ENCODE results near the gene ABHD12. TPM values are rescaled to one million over a fixed set of nuclear protein-coding genes. Genes with fewer than 3 reads are reported as not detected.

ABHD12 gene
- total RNA-seq, 3 donors from 2014 or later (not counting 1 experiment from before 2014, with no cell fraction given): 28.5 to 34.6 (median 34.5) TPM

GRCh38 chr20:25424536-25424935, 33.9 kb upstream of the ABHD12 start:
- no peak overlapping the region for H3K27ac Mint-ChIP-seq
- intact Hi-C loops (cut with micrococcal nuclease): no loop called here
- Histone ChIP-seq H3K27ac (ENCODE audit: low read length) (no peak overlapping the region), H3K36me3 (ENCODE audit: control insufficient read depth, insufficient read depth, low read length) (no peaks in the 10 kb centered on the region), H3K27me3 (ENCODE audit: control insufficient read depth, insufficient read depth, low read length) (no peaks in the 10 kb centered on the region), H3K9me3 (ENCODE audit: control insufficient read depth, insufficient read depth, low read length) (no peaks in the 10 kb centered on the region), H3K4me1 (ENCODE audit: control insufficient read depth, insufficient read depth, low read length) (no peaks in the 10 kb centered on the region), H3K4me3 (ENCODE audit: low read length) (no peak overlapping the region)
- ATAC-seq (no peak), DNase-seq (no peak)
- WGBS (ENCODE audit: insufficient coverage): 100% methylated on average over 2 of the region's 3 CpGs
- TF ChIP-seq, protein P1, sequence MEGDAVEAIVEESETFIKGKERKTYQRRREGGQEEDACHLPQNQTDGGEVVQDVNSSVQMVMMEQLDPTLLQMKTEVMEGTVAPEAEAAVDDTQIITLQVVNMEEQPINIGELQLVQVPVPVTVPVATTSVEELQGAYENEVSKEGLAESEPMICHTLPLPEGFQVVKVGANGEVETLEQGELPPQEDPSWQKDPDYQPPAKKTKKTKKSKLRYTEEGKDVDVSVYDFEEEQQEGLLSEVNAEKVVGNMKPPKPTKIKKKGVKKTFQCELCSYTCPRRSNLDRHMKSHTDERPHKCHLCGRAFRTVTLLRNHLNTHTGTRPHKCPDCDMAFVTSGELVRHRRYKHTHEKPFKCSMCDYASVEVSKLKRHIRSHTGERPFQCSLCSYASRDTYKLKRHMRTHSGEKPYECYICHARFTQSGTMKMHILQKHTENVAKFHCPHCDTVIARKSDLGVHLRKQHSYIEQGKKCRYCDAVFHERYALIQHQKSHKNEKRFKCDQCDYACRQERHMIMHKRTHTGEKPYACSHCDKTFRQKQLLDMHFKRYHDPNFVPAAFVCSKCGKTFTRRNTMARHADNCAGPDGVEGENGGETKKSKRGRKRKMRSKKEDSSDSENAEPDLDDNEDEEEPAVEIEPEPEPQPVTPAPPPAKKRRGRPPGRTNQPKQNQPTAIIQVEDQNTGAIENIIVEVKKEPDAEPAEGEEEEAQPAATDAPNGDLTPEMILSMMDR (IDR thresholded peaks at IDR 0.05): no peak
- H3K27me3 Mint-ChIP-seq (ENCODE audit: low read depth in 2 of 2): no peaks in the 10 kb centered on the region
- no peaks in the 10 kb centered on the region for H3K9me3 Mint-ChIP-seq
- no peak overlapping the region for H3K4me3 Mint-ChIP-seq
- H3K36me3 Mint-ChIP-seq: no peaks in the 10 kb centered on the region
- H3K4me1 Mint-ChIP-seq: no peaks in the 10 kb centered on the region

GRCh38 chr20:25422032-25422431, 31.4 kb upstream of the ABHD12 start:
- Mint-ChIP-seq H3K4me3 (no peak overlapping the region), H3K27ac (no peak overlapping the region), H3K4me1 (no peaks in the 10 kb centered on the region), H3K36me3 (no peaks in the 10 kb centered on the region), H3K27me3 (ENCODE audit: low read depth in 2 of 2) (no peaks in the 10 kb centered on the region), H3K9me3 (no peaks in the 10 kb centered on the region)
- ATAC-seq (no peak), DNase-seq (no peak)
- WGBS (ENCODE audit: insufficient coverage): 99% methylated on average over 3 of the region's 4 CpGs
- intact Hi-C loops (cut with micrococcal nuclease): no loop called here
- Histone ChIP-seq H3K9me3 (ENCODE audit: control insufficient read depth, insufficient read depth, low read length) (no peaks in the 10 kb centered on the region), H3K27ac (ENCODE audit: low read length) (no peak overlapping the region), H3K36me3 (ENCODE audit: control insufficient read depth, insufficient read depth, low read length) (no peaks in the 10 kb centered on the region), H3K4me1 (ENCODE audit: control insufficient read depth, insufficient read depth, low read length) (no peaks in the 10 kb centered on the region), H3K4me3 (ENCODE audit: low read length) (no peak overlapping the region), H3K27me3 (ENCODE audit: control insufficient read depth, insufficient read depth, low read length) (no peaks in the 10 kb centered on the region)
- TF ChIP-seq, protein P1 (IDR thresholded peaks at IDR 0.05): no peak

DNA sequence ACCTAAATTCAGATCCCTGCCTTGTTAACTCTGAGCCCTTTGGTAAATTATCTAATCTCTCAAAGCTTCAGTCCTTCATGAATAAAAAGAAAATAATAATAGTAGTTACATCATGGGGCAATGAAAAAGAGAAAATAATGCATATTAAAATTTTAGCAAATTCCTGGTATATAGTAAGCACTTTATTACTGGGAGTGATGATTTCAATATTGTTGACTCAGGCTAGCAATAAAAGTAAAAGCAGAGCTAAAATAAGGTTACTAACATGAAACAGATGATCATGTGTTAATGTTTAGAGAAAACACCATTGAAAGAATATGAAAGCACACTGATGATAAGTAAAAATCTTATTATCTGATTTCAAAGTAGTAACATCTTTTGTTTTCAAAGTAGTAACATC, 30.5 kb upstream of the ABHD12 start:
- Histone ChIP-seq H3K36me3 (ENCODE audit: control insufficient read depth, insufficient read depth, low read length) (no peaks in the 10 kb centered on the region), H3K27ac (ENCODE audit: low read length) (no peak overlapping the region), H3K4me1 (ENCODE audit: control insufficient read depth, insufficient read depth, low read length) (no peaks in the 10 kb centered on the region), H3K9me3 (ENCODE audit: control insufficient read depth, insufficient read depth, low read length) (no peaks in the 10 kb centered on the region), H3K27me3 (ENCODE audit: control insufficient read depth, insufficient read depth, low read length) (no peaks in the 10 kb centered on the region), H3K4me3 (ENCODE audit: low read length) (no peak overlapping the region)
- no peaks in the 10 kb centered on the region for H3K36me3 Mint-ChIP-seq
- H3K4me1 Mint-ChIP-seq: no peaks in the 10 kb centered on the region
- TF ChIP-seq, protein P1 (IDR thresholded peaks at IDR 0.05): no peak
- ATAC-seq (no peak), DNase-seq (no peak)
- H3K4me3 Mint-ChIP-seq: no peak overlapping the region
- H3K27ac Mint-ChIP-seq: no peak overlapping the region
- intact Hi-C loops (cut with micrococcal nuclease): no loop called here
- no peaks in the 10 kb centered on the region for H3K9me3 Mint-ChIP-seq
- no peaks in the 10 kb centered on the region for H3K27me3 Mint-ChIP-seq (ENCODE audit: low read depth in 2 of 2)

- intact Hi-C loops (cut with micrococcal nuclease): no loop called here
- H3K27me3 ChIP-seq (ENCODE audit: control insufficient read depth, insufficient read depth, low read length): no peaks in the 10 kb centered on the region
- no peak overlapping the region for H3K4me3 ChIP-seq (ENCODE audit: low read length)
- ATAC-seq (no peak), DNase-seq (no peak)
- H3K9me3 ChIP-seq (ENCODE audit: control insufficient read depth, insufficient read depth, low read length): no peaks in the 10 kb centered on the region
- Mint-ChIP-seq H3K4me1 (no peaks in the 10 kb centered on the region), H3K36me3 (no peaks in the 10 kb centered on the region), H3K27ac (no peak overlapping the region), H3K27me3 (ENCODE audit: low read depth in 2 of 2) (no peaks in the 10 kb centered on the region), H3K4me3 (no peak overlapping the region), H3K9me3 (no peaks in the 10 kb centered on the region)
- H3K27ac ChIP-seq (ENCODE audit: low read length): no peak overlapping the region
- H3K4me1 ChIP-seq (ENCODE audit: control insufficient read depth, insufficient read depth, low read length): no peaks in the 10 kb centered on the region
- TF ChIP-seq, protein P1 (IDR thresholded peaks at IDR 0.05): no peak
- H3K36me3 ChIP-seq (ENCODE audit: control insufficient read depth, insufficient read depth, low read length): no peaks in the 10 kb centered on the region
- 100% methylated on average over 1 of the region's 1 CpG for WGBS (ENCODE audit: insufficient coverage)
Measured at GRCh38 chr20:25418776-25419175, 28.1 kb upstream of the ABHD12 start.

Data from natural killer cell (primary cell).